Activated T-cell treated with anti-CD3 and anti-CD28 coated beads, Interleukin-2, amount 50 U/mL, for 72 hours (primary cell): Measurements from ENCODE around the gene TH. TPM values are rescaled to one million over a fixed set of nuclear protein-coding genes. Genes with fewer than 3 reads are reported as not detected.
"Not testable (repeated sequence)": the region's sequence is repeated elsewhere in the genome, so short reads cannot be mapped to it uniquely, and the experiment has no call there.

Experiments
- ATAC-seq, 2 donors: fragments of 150-1000 bp; cut with Tn5 transposase; replicated peaks in 1 of 2; 2 replicates each; pipeline ENCODE4 v1.10.0; 2021; ENCODE audit warnings: moderate library complexity in 2 of 2, mild to moderate bottlenecking in 1 of 2
- DNase-seq, 2 donors: peaks; one replicate each; pipeline ENCODE4 v3.0.0; 2021 to 2022; ENCODE audit warnings: mixed read lengths in 1 of 2
- H3K27ac Mint-ChIP-seq: one replicate; pipeline ENCODE4 v1.8.0; 2022; ENCODE audit warnings: mild to moderate bottlenecking, moderate library complexity, mixed read lengths
- H3K27me3 Mint-ChIP-seq: one replicate; pipeline ENCODE4 v1.8.0; 2022; ENCODE audit warnings: low read depth, mixed read lengths
- H3K36me3 Mint-ChIP-seq, 2 donors: one replicate each; pipeline ENCODE4 v1.8.0; 2022; ENCODE audit warnings: mixed read lengths in 2 of 2, mild to moderate bottlenecking in 1 of 2; ENCODE audit not compliant: insufficient read depth in 2 of 2
- H3K4me1 Mint-ChIP-seq: one replicate; pipeline ENCODE4 v1.8.0; 2022; ENCODE audit warnings: low read depth, mixed read lengths
- H3K4me3 Mint-ChIP-seq, 2 donors: one replicate each; pipeline ENCODE4 v1.8.0; 2022; ENCODE audit warnings: mild to moderate bottlenecking in 2 of 2, mixed read lengths in 2 of 2, moderate library complexity in 2 of 2
- H3K9me3 Mint-ChIP-seq, 2 donors: one replicate each; pipeline ENCODE4 v1.8.0; 2022; ENCODE audit warnings: mixed read lengths in 2 of 2
- total RNA-seq, 2 donors: library from RNA; stranded (reverse); gene quantifications; one replicate each; pipeline ENCODE4 v1.2.3, GENCODE V29; 2022

TH gene
- total RNA-seq, 2 donors from 2014 or later: not detected

- peak; percentile 81 to 88 for ATAC-seq
- DNase-seq: peak; percentile 75 to 81
- Mint-ChIP-seq H3K4me1 (peaks cover 11% of the 10 kb centered on the region), H3K9me3 (peaks cover 1 to 2% of the 10 kb centered on the region in 2 donors), H3K36me3 (no peaks in the 10 kb centered on the region), H3K27ac (no peak overlapping the region), H3K27me3 (peaks cover 15% of the 10 kb centered on the region), H3K4me3 (no peak overlapping the region)
Measured at GRCh38 chr11:2196970-2197770, 25.6 kb upstream of the TH start.

GRCh38 chr11:2195756-2196088 is 24.1 kb upstream of the TH start:
- ATAC-seq (no peak), DNase-seq (no peak)
- Mint-ChIP-seq H3K27ac (no peak overlapping the region), H3K4me1 (peaks cover 11% of the 10 kb centered on the region), H3K9me3 (no peaks in the 10 kb centered on the region), H3K36me3 (no peaks in the 10 kb centered on the region), H3K4me3 (no peak overlapping the region), H3K27me3 (peaks cover 20% of the 10 kb centered on the region)

- Mint-ChIP-seq H3K4me1 (peaks cover 11% of the 10 kb centered on the region), H3K27ac (no peak overlapping the region), H3K9me3 (no peaks in the 10 kb centered on the region), H3K4me3 (no peak overlapping the region), H3K36me3 (no peaks in the 10 kb centered on the region), H3K27me3 (peaks cover 23% of the 10 kb centered on the region)
- ATAC-seq (peak; percentile 31 to 32), DNase-seq (peak; percentile 56 to 65)
Measured at GRCh38 chr11:2194877-2195755, 23.5 kb upstream of the TH start.

- not testable (repeated sequence) for H3K36me3 Mint-ChIP-seq, H3K9me3 Mint-ChIP-seq, DNase-seq, ATAC-seq, H3K27ac Mint-ChIP-seq, H3K4me3 Mint-ChIP-seq
- Mint-ChIP-seq H3K27me3 (peaks cover 23% of the 10 kb centered on the region), H3K4me1 (peaks cover 11% of the 10 kb centered on the region)
Measured at GRCh38 chr11:2193888-2194595, 22.4 kb upstream of the TH start.

GRCh38 chr11:2193099-2193887 is 21.7 kb upstream of the TH start:
- peaks cover 23% of the 10 kb centered on the region for H3K27me3 Mint-ChIP-seq
- H3K27ac Mint-ChIP-seq: no peak overlapping the region
- no peaks in the 10 kb centered on the region for H3K9me3 Mint-ChIP-seq
- H3K4me3 Mint-ChIP-seq: no peak overlapping the region
- peaks cover 11% of the 10 kb centered on the region for H3K4me1 Mint-ChIP-seq
- ATAC-seq: no peak
- H3K36me3 Mint-ChIP-seq: no peaks in the 10 kb centered on the region
- DNase-seq: no peak

- Mint-ChIP-seq H3K9me3 (no peaks in the 10 kb centered on the region), H3K36me3 (no peaks in the 10 kb centered on the region), H3K4me1 (peaks cover 11% of the 10 kb centered on the region), H3K27ac (no peak overlapping the region), H3K27me3 (peaks cover 23% of the 10 kb centered on the region), H3K4me3 (no peak overlapping the region)
- ATAC-seq: no peak
- DNase-seq: no peak
Measured at GRCh38 chr11:2192435-2192834, 20.8 kb upstream of the TH start.

- Mint-ChIP-seq H3K27ac (no peak overlapping the region), H3K4me1 (peaks cover 7% of the 10 kb centered on the region), H3K9me3 (no peaks in the 10 kb centered on the region), H3K4me3 (no peak overlapping the region), H3K36me3 (no peaks in the 10 kb centered on the region), H3K27me3 (peaks cover 18% of the 10 kb centered on the region)
- no peak for ATAC-seq
- DNase-seq: no peak
Measured at GRCh38 chr11:2191883-2192282, 20.3 kb upstream of the TH start.

GRCh38 chr11:2190657-2191471 is 19.2 kb upstream of the TH start:
- no peak for DNase-seq
- no peak for ATAC-seq
- no peaks in the 10 kb centered on the region for H3K4me1 Mint-ChIP-seq
- H3K4me3 Mint-ChIP-seq: no peak overlapping the region
- no peaks in the 10 kb centered on the region for H3K9me3 Mint-ChIP-seq
- H3K36me3 Mint-ChIP-seq: no peaks in the 10 kb centered on the region
- no peak overlapping the region for H3K27ac Mint-ChIP-seq
- peaks cover 8% of the 10 kb centered on the region for H3K27me3 Mint-ChIP-seq

GRCh38 chr11:2189938-2190656 is 18.5 kb upstream of the TH start:
- H3K27ac Mint-ChIP-seq: no peak overlapping the region
- peaks cover 11% of the 10 kb centered on the region for H3K27me3 Mint-ChIP-seq
- no peak for ATAC-seq
- no peaks in the 10 kb centered on the region for H3K4me1 Mint-ChIP-seq
- H3K4me3 Mint-ChIP-seq: no peak overlapping the region
- no peaks in the 10 kb centered on the region for H3K9me3 Mint-ChIP-seq
- no peak for DNase-seq
- H3K36me3 Mint-ChIP-seq: no peaks in the 10 kb centered on the region

- Mint-ChIP-seq H3K36me3 (no peaks in the 10 kb centered on the region), H3K9me3 (no peaks in the 10 kb centered on the region), H3K27ac (no peak overlapping the region), H3K4me3 (no peak overlapping the region), H3K27me3 (peaks cover 17% of the 10 kb centered on the region), H3K4me1 (no peaks in the 10 kb centered on the region)
- DNase-seq (no peak), ATAC-seq (no peak)
Measured at GRCh38 chr11:2188745-2189144, 17.1 kb upstream of the TH start.

- peaks cover 17% of the 10 kb centered on the region for H3K27me3 Mint-ChIP-seq
- no peak overlapping the region for H3K27ac Mint-ChIP-seq
- ATAC-seq: no peak
- no peak overlapping the region for H3K4me3 Mint-ChIP-seq
- no peak for DNase-seq
- peaks cover 4% of the 10 kb centered on the region for H3K4me1 Mint-ChIP-seq
- no peaks in the 10 kb centered on the region for H3K36me3 Mint-ChIP-seq
- H3K9me3 Mint-ChIP-seq: no peaks in the 10 kb centered on the region
Measured at GRCh38 chr11:2187280-2187707, 15.7 kb upstream of the TH start.
